ENCODE data around the gene KIF1B. TPM values are rescaled to one million over a fixed set of nuclear protein-coding genes. Genes with fewer than 3 reads are reported as not detected.

KIF1B gene
- total RNA-seq, 1 donor from 2014 or later = 18.2 TPM

DNA sequence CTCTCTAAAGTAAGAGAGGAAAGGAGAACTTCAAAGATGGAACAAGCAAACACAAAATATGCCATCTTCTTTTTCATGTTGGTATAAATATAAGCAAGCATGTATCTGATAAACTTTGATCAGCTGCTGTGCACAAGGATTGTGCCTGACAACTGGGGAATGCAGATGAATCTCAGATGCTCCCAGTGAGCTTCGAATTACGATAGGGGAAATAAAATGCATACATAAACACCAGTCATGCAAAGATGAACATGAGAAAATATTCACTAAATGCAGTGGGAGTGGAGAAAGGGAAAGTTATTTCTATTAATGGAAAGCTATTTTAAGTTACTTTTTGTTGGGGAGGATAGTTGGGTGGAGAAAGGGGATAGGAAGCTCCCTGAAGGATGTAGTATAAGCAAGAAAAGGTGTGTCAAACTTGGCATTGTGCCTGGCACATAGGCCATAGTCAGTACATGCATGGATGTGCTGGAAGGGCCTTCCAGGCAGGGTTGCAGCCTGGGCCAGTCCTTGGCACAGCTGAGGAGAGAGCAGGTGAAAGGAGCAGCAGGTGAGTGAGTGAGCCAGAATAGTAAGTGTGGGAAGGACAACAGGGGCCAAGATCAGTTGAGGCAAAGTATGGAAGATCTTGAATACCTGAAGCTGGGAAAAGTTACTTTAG is 130.7 kb downstream of the KIF1B start:
- no peak overlapping the region for H3K4me3 ChIP-seq (ENCODE audit: low read depth, low read length)
- H3K27me3 ChIP-seq (ENCODE audit: control insufficient read depth, insufficient read depth, low read length) = no peaks in the 10 kb centered on the region
- TF ChIP-seq, protein P1, sequence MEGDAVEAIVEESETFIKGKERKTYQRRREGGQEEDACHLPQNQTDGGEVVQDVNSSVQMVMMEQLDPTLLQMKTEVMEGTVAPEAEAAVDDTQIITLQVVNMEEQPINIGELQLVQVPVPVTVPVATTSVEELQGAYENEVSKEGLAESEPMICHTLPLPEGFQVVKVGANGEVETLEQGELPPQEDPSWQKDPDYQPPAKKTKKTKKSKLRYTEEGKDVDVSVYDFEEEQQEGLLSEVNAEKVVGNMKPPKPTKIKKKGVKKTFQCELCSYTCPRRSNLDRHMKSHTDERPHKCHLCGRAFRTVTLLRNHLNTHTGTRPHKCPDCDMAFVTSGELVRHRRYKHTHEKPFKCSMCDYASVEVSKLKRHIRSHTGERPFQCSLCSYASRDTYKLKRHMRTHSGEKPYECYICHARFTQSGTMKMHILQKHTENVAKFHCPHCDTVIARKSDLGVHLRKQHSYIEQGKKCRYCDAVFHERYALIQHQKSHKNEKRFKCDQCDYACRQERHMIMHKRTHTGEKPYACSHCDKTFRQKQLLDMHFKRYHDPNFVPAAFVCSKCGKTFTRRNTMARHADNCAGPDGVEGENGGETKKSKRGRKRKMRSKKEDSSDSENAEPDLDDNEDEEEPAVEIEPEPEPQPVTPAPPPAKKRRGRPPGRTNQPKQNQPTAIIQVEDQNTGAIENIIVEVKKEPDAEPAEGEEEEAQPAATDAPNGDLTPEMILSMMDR (IDR thresholded peaks at IDR 0.05; ENCODE audit: insufficient read depth, low read length, severe bottlenecking) = no peak
- FAIRE-seq = no peak
- peak; percentile 50 for DNase-seq (ENCODE audit: low read depth)
- peaks cover 13% of the 10 kb centered on the region for H3K36me3 ChIP-seq (ENCODE audit: control insufficient read depth, insufficient read depth, low read length)

DNA sequence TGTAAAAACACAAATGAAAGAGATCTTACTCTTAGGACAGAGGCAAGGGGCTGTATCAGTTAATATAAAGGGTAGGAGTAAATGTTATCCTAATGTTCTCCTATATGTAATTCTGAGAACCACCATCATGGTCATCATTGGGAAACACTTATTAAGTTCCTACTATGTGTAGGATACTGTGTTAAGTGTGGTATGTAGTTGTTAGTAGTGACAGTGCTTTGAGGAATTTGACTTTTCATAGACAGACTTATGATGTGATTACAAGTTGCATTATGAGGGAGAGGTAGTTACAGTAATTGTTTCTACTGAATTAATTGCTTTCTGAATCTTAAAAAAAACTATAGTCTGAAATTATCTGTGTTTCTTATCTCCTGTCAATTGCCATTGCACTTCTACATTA is 136.7 kb downstream of the KIF1B start:
- Histone ChIP-seq H3K4me3 (ENCODE audit: low read depth, low read length) (no peak overlapping the region), H3K27me3 (ENCODE audit: control insufficient read depth, insufficient read depth, low read length) (no peaks in the 10 kb centered on the region), H3K36me3 (ENCODE audit: control insufficient read depth, insufficient read depth, low read length) (peaks cover 11% of the 10 kb centered on the region)
- DNase-seq (ENCODE audit: low read depth) (no peak), FAIRE-seq (no peak)
- TF ChIP-seq, protein P1 (IDR thresholded peaks at IDR 0.05; ENCODE audit: insufficient read depth, low read length, severe bottlenecking) = no peak

DNA sequence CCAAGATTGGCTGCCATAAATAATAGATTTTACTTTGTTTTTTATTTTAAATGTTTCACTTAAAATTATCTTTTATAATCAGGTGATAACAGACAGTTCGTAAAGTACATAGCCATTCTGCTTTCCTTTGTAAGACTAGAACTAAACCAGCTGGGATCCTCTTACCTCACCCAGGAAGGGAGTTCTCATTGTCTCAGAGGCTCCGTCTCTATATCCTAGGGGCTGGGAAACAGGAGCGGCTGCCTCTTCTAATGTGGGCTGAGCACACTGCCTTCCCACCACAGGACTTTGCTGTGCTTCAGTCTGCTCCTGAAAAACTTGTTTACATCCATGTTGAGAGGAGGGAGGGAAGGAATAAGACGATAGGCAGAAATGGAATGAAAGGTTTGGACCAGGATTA is 142.9 kb downstream of the KIF1B start:
- no peaks in the 10 kb centered on the region for H3K27me3 ChIP-seq (ENCODE audit: control insufficient read depth, insufficient read depth, low read length)
- H3K4me3 ChIP-seq (ENCODE audit: low read depth, low read length) = no peak overlapping the region
- FAIRE-seq (no peak), DNase-seq (ENCODE audit: low read depth) (no peak)
- TF ChIP-seq, protein P1 (IDR thresholded peaks at IDR 0.05; ENCODE audit: insufficient read depth, low read length, severe bottlenecking) = no peak
- H3K36me3 ChIP-seq (ENCODE audit: control insufficient read depth, insufficient read depth, low read length) = peaks cover 6% of the 10 kb centered on the region

DNA sequence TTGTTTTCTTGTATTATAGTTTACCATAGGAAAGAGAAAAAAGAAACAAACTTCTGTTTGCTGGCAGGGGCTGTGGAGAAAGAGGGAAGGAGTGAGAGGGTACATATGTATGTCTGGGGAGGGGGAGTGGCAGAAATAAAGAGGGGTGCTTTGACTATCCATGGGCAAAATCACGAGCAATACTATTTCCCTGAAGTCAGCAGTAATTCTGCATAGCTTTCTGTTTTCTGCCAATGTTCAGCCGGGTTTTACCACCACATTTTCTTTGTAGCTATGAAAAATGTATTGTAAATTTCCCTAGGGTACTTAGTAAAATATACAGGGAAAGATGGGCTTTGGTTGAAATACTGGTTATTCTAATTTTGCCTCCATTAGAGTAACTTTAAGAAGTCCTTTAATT is 143.3 kb downstream of the KIF1B start:
- Histone ChIP-seq H3K4me3 (ENCODE audit: low read depth, low read length) (no peak overlapping the region), H3K27me3 (ENCODE audit: control insufficient read depth, insufficient read depth, low read length) (no peaks in the 10 kb centered on the region), H3K36me3 (ENCODE audit: control insufficient read depth, insufficient read depth, low read length) (peaks cover 4% of the 10 kb centered on the region)
- TF ChIP-seq, protein P1 (IDR thresholded peaks at IDR 0.05; ENCODE audit: insufficient read depth, low read length, severe bottlenecking) = no peak
- FAIRE-seq = no peak
- DNase-seq (ENCODE audit: low read depth) = no peak

DNA sequence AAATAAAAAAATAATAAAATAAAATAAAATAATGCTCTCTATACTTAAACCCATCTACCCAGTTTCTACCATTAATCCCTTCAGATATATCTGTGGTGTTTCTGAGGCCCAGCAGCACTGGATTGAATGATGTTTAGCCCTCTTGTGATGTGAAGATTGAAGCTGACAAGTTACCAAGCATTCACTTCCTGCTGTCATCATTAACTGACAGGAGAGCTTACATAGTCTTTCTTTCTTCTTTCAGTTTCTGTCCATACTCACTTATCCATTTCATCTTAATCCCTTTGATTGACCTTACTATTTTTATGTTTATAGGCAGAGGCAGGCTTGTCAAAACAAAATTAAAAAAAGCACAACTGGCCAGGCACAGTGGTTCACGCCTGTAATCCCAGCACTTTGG is 149.7 kb downstream of the KIF1B start:
- peaks cover under 1% of the 10 kb centered on the region for H3K36me3 ChIP-seq (ENCODE audit: control insufficient read depth, insufficient read depth, low read length)
- no peak for FAIRE-seq
- TF ChIP-seq, protein P1 (IDR thresholded peaks at IDR 0.05; ENCODE audit: insufficient read depth, low read length, severe bottlenecking) = no peak

DNA sequence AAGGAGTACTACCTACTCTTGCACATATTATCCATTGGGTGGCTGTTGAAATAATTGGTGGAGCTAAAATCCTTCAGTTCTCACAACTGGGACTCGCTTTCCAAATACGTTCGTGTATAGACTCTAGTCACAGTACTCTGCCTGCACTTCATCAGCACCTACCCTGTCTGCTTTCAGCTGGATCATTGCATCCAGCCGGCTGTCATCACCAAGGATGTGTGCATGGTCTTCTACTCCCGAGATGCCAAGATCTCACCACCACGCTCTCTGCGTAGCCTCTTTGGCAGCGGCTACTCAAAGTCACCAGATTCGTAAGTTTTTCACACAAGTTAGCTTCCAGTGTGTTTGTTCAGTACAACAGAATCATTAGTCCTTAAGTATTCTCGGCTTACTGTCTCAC is 151.1 kb downstream of the KIF1B start:
- DNase-seq (ENCODE audit: low read depth) (no peak), FAIRE-seq (no peak)
- Histone ChIP-seq H3K27me3 (ENCODE audit: control insufficient read depth, insufficient read depth, low read length) (no peaks in the 10 kb centered on the region), H3K4me3 (ENCODE audit: low read depth, low read length) (no peak overlapping the region), H3K36me3 (ENCODE audit: control insufficient read depth, insufficient read depth, low read length) (peaks cover 7% of the 10 kb centered on the region)
- TF ChIP-seq, protein P1 (IDR thresholded peaks at IDR 0.05; ENCODE audit: insufficient read depth, low read length, severe bottlenecking) = no peak

More for the DNA sequence above, 149.7 kb downstream of the KIF1B start:
- no peaks in the 10 kb centered on the region for H3K27me3 ChIP-seq (ENCODE audit: control insufficient read depth, insufficient read depth, low read length)
- no peak for DNase-seq (ENCODE audit: low read depth)
- no peak overlapping the region for H3K4me3 ChIP-seq (ENCODE audit: low read depth, low read length)
